Keratinocyte (primary cell): Measurements from ENCODE around the gene TCEANC. TPM values are rescaled to one million over a fixed set of nuclear protein-coding genes. Genes with fewer than 3 reads are reported as not detected.

Experiments
- DNase-seq: peaks from one replicate; pipeline ENCODE4 v3.0.0-alpha.2; 2011; ENCODE audit warnings: low read depth, missing footprints, low spot score
- FAIRE-seq: peaks from 2 replicates; lab custom pipeline; 2011; peaks lifted over from hg19 to GRCh38; lab: Jason Lieb, UNC
- H2AFZ ChIP-seq: 2 replicates; pipeline ENCODE4 v1.6.0; 2012; ENCODE audit warnings: low read length, control low read depth, inconsistent platforms; ENCODE audit not compliant: control insufficient read depth
- H3K27ac ChIP-seq: 2 replicates; pipeline ENCODE4 v1.5.1; 2011; ENCODE audit warnings: low read length; ENCODE audit not compliant: control insufficient read depth, insufficient read depth
- H3K27me3 ChIP-seq: 3 replicates; pipeline ENCODE4 v1.6.0; 2011; ENCODE audit warnings: low read length; ENCODE audit not compliant: control insufficient read depth, insufficient read depth; ENCODE audit errors: extremely low read depth
- H3K36me3 ChIP-seq, 2 experiments: 2 replicates in 1 of 2; 3 replicates in 1 of 2; pipeline ENCODE4 v1.5.1; 2011; ENCODE audit warnings: low read length in 2 of 2, mild to moderate bottlenecking in 1 of 2; ENCODE audit not compliant: control insufficient read depth in 2 of 2, insufficient read depth in 2 of 2; ENCODE audit errors: extremely low read depth in 1 of 2
- H3K4me1 ChIP-seq: 3 replicates; pipeline ENCODE4 v1.5.1; 2011; ENCODE audit warnings: low read length; ENCODE audit not compliant: control insufficient read depth, insufficient read depth; ENCODE audit errors: extremely low read depth
- H3K4me2 ChIP-seq: 3 replicates; pipeline ENCODE4 v1.6.0; 2011; ENCODE audit warnings: low read depth, low read length; ENCODE audit not compliant: control insufficient read depth, insufficient read depth; ENCODE audit errors: extremely low read depth
- H3K4me3 ChIP-seq, 3 experiments: fragments of 200-600 bp in 1 of 3; sonication (generic) in 1 of 3; 2 replicates in 2 of 3; 3 replicates in 1 of 3; pipeline ENCODE4 v1.5.1; 2011 to 2016; ENCODE audit warnings: low read length in 3 of 3, mild to moderate bottlenecking in 3 of 3, control low read depth in 2 of 3, inconsistent platforms in 1 of 3, low read depth in 1 of 3, mixed read lengths in 1 of 3, mixed run types in 1 of 3, moderate library complexity in 1 of 3; ENCODE audit not compliant: control insufficient read depth in 2 of 3, insufficient read depth in 2 of 3; ENCODE audit errors: extremely low read depth in 1 of 3
- H3K79me2 ChIP-seq: 2 replicates; pipeline ENCODE4 v1.6.0; 2012; ENCODE audit warnings: low read length; ENCODE audit not compliant: control insufficient read depth, insufficient read depth
- H3K9ac ChIP-seq: 3 replicates; pipeline ENCODE4 v1.6.0; 2011; ENCODE audit warnings: low read length; ENCODE audit not compliant: control insufficient read depth, insufficient read depth; ENCODE audit errors: extremely low read depth
- H3K9me1 ChIP-seq: 3 replicates; pipeline ENCODE4 v1.6.0; 2011; ENCODE audit warnings: low read length; ENCODE audit not compliant: control insufficient read depth, insufficient read depth; ENCODE audit errors: extremely low read depth
- H3K9me3 ChIP-seq: 2 replicates; pipeline ENCODE4 v1.5.1; 2012; ENCODE audit warnings: low read depth, low read length; ENCODE audit not compliant: control insufficient read depth
- H4K20me1 ChIP-seq: 3 replicates; pipeline ENCODE4 v1.6.0; 2011; ENCODE audit warnings: low read length; ENCODE audit not compliant: control insufficient read depth, insufficient read depth; ENCODE audit errors: extremely low read depth
- CTCF ChIP-seq, 3 experiments: IDR thresholded peaks in 1 of 3; conservative IDR thresholded peaks in 1 of 3; optimal IDR thresholded peaks in 1 of 3; 2 replicates in 2 of 3; 3 replicates in 1 of 3; pipeline versions ENCODE3 to v1.5.1; 2011; ENCODE audit warnings: low read length in 3 of 3, mild to moderate bottlenecking in 3 of 3, moderate library complexity in 2 of 3, control low read depth in 1 of 3, inconsistent platforms in 1 of 3; ENCODE audit not compliant: insufficient read depth in 2 of 3; ENCODE audit errors: extremely low read depth in 1 of 3
- EZH2 ChIP-seq: IDR thresholded peaks from one replicate; pipeline ENCODE4 v1.6.1; 2012; ENCODE audit warnings: inconsistent platforms, mild to moderate bottlenecking, low read length, moderate library complexity
- dilution Hi-C: fragments of 300-500 bp; cut with MboI; formaldehyde crosslinking; loops from one replicate; pipeline ENCODE4 v1.7.0; 2020; ENCODE audit warnings: low sequenced_read_pairs; ENCODE audit not compliant: extremely low pct_ligation_motif_present
- polyA plus RNA-seq, 5 experiments: library from polyadenylated mRNA; depleted of rRNA in 3 of 5; stranded (reverse) in 3 of 5; stranded (forward) in 1 of 5; unstranded in 1 of 5; fragments of >200 nt; gene quantifications; 1 replicate in 1 of 5; 2 replicates in 3 of 5; 3 replicates in 1 of 5; pipeline versions ENCODE4 v1.2.1 to v1.2.3, GENCODE V29; 2011 to 2012; ENCODE audit warnings: missing spikeins in 2 of 5, low read depth in 1 of 5, low replicate concordance in 1 of 5

TCEANC gene
- polyA plus RNA-seq, 1 donor (not counting 4 experiments of a cell fraction or from before 2014, with no cell fraction given), result 1.8 TPM

- Histone ChIP-seq H3K4me2 (no peak overlapping the region), H3K4me3 (no peak overlapping the region), H3K9me1 (no peaks in the 10 kb centered on the region), H4K20me1 (no peaks in the 10 kb centered on the region), H3K9ac (no peak overlapping the region), H3K4me1 (peaks cover 48% of the 10 kb centered on the region), H3K27me3 (no peaks in the 10 kb centered on the region), H3K9me3 (no peaks in the 10 kb centered on the region), H3K36me3 (peaks cover 2 to 3% of the 10 kb centered on the region in 2 experiments), H3K27ac (no peak overlapping the region), H3K79me2 (peaks cover 55% of the 10 kb centered on the region), H2AFZ (no peak overlapping the region)
- DNase-seq, result no peak
- dilution Hi-C loops, result no loop called here
- TF ChIP-seq CTCF (optimal IDR thresholded peaks at IDR 0.05 in 1 of 3, IDR thresholded peaks at IDR 0.05 in 1 of 3, conservative IDR thresholded peaks at IDR 0.05 in 1 of 3; ENCODE audit: extremely low read depth in 1 of 3, insufficient read depth in 2 of 3, low read length in 3 of 3) (no peak), EZH2 (no peak)
- FAIRE-seq, result no peak
Measured at GRCh38 chrX:13694983-13695382, 42.0 kb downstream of the TCEANC start.

GRCh38 chrX:13695601-13696115 lies 42.7 kb downstream of the TCEANC start:
- dilution Hi-C loops, result no loop called here
- Histone ChIP-seq H3K36me3 (peaks cover 2 to 3% of the 10 kb centered on the region in 2 experiments), H3K4me1 (peaks cover 44% of the 10 kb centered on the region), H3K27ac (no peak overlapping the region), H2AFZ (no peak overlapping the region), H4K20me1 (no peaks in the 10 kb centered on the region), H3K9me1 (peaks cover 2% of the 10 kb centered on the region), H3K79me2 (peaks cover 53% of the 10 kb centered on the region), H3K9ac (no peak overlapping the region), H3K9me3 (no peaks in the 10 kb centered on the region), H3K4me2 (no peak overlapping the region), H3K27me3 (no peaks in the 10 kb centered on the region), H3K4me3 (no peak overlapping the region)
- DNase-seq (no peak), FAIRE-seq (no peak)
- TF ChIP-seq CTCF (optimal IDR thresholded peaks at IDR 0.05 in 1 of 3, IDR thresholded peaks at IDR 0.05 in 1 of 3, conservative IDR thresholded peaks at IDR 0.05 in 1 of 3; ENCODE audit: extremely low read depth in 1 of 3, insufficient read depth in 2 of 3, low read length in 3 of 3), result no peak
- TF ChIP-seq EZH2, result no peak
